Measurements from ENCODE around the gene CIAO3.

DNA sequence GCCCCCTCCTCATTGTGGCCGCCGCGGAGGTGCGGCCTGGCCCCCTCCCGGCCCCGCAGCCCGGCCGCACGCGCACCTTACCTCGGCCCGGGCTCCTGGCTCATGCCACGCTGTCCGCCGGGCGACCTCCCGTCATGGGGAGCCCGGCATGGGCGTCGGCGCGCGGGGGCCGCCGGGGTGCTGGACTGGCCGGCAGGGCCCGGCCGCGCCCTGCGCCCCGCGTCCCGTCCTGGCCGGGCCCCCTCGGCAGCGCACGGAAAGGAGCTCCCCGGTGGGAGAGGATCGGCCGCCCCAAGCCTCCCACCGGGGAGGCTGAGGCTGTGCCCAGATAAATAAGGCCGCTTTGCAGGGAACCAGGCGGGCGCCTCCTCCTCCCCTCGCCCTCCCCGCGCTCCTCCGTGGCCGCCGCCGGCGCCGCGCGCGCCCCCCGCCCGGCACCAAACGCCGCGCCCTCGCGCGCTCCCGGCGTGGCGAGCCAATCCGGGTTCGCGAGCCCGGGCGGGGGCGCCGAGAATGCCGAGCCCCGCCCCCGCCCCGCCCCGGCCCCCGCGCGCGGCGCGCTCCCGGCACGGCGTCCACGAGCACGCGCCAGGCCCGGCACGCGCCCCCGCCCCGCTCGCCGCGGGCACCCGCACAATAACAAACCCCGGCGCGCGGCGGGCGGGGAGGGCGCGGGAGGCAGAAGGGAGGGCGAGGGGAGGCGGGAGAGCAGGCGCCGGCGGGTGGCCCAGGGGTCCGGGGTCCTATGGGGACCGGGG, 35.2 kb downstream of the CIAO3 start, which contains the start of gene FBXL16:
- TF ChIP-seq L3MBTL2 (conservative IDR thresholded peaks at IDR 0.05) (no peak), LEF1 (IDR thresholded peaks at IDR 0.05; ENCODE audit: borderline replicate concordance) (no peak), SUZ12 (IDR thresholded peaks at IDR 0.05) (no peak), CTBP1 (IDR thresholded peaks at IDR 0.05; ENCODE audit: borderline replicate concordance) (no peak), ZNF384 (IDR thresholded peaks at IDR 0.05) (no peak), SP1 (IDR thresholded peaks at IDR 0.05) (no peak), BHLHE40 (IDR thresholded peaks at IDR 0.05; ENCODE audit: borderline replicate concordance) (no peak), ARNT (IDR thresholded peaks at IDR 0.05) (no peak), FOXA1 (IDR thresholded peaks at IDR 0.05) (no peak), FOXM1 (IDR thresholded peaks at IDR 0.05; ENCODE audit: borderline replicate concordance) (no peak), ELF4 (IDR thresholded peaks at IDR 0.05) (no peak)
